CD14-positive monocyte (primary cell): ENCODE data around the gene TBC1D3D. TPM values are rescaled to one million over a fixed set of nuclear protein-coding genes. Genes with fewer than 3 reads are reported as not detected.
"Not testable (repeated sequence)": the region's sequence is repeated elsewhere in the genome, so short reads cannot be mapped to it uniquely, and the experiment has no call there.

Experiments
- DNase-seq, 3 donors: peaks; one replicate each; pipeline ENCODE4 v3.0.0-alpha.2; 2011 to 2022
- H2AFZ ChIP-seq: 2 replicates; pipeline ENCODE4 v1.6.0; 2012; ENCODE audit warnings: mild to moderate bottlenecking, low read depth, low read length, inconsistent platforms; ENCODE audit not compliant: insufficient read depth, poor library complexity, severe bottlenecking
- H3K27ac ChIP-seq, 2 donors: 1 replicate in 1 of 2; 2 replicates in 1 of 2; pipeline ENCODE4 v1.5.1; 2012 to 2013; ENCODE audit warnings: low read length in 2 of 2, control low read depth in 1 of 2, inconsistent platforms in 1 of 2, low read depth in 1 of 2, mild to moderate bottlenecking in 1 of 2
- H3K27me3 ChIP-seq, 2 donors: one replicate each; pipeline versions ENCODE4 v1.6.0 to v1.6.1; 2011 to 2013; ENCODE audit warnings: low read length in 2 of 2; ENCODE audit not compliant: control insufficient read depth in 2 of 2, insufficient read depth in 2 of 2
- H3K36me3 ChIP-seq, 2 donors: replicated peaks in 1 of 2; 1 replicate in 1 of 2; 2 replicates in 1 of 2; pipeline versions ENCODE4 v1.5.1 to v1.6.1; 2012 to 2013; ENCODE audit warnings: low read length in 2 of 2, control low read depth in 1 of 2, inconsistent platforms in 1 of 2, mild to moderate bottlenecking in 1 of 2; ENCODE audit not compliant: insufficient read depth in 2 of 2, control insufficient read depth in 1 of 2
- H3K4me1 ChIP-seq, 2 donors: 1 replicate in 1 of 2; 2 replicates in 1 of 2; pipeline versions ENCODE4 v1.5.1 to v1.6.1; 2012 to 2013; ENCODE audit warnings: low read length in 2 of 2, control low read depth in 1 of 2, inconsistent platforms in 1 of 2, mild to moderate bottlenecking in 1 of 2, moderate library complexity in 1 of 2; ENCODE audit not compliant: insufficient read depth in 2 of 2, control insufficient read depth in 1 of 2
- H3K4me2 ChIP-seq: replicated peaks from 2 replicates; pipeline ENCODE3; 2012; ENCODE audit warnings: low read length, moderate library complexity, mild to moderate bottlenecking; ENCODE audit not compliant: poor library complexity, severe bottlenecking; ENCODE audit errors: extremely low read depth
- H3K4me3 ChIP-seq, 3 experiments: fragments of 200-600 bp in 1 of 3; sonication (generic) in 1 of 3; replicated peaks in 1 of 3; 1 replicate in 2 of 3; 2 replicates in 1 of 3; pipeline ENCODE4 v1.5.1; 2011 to 2013; ENCODE audit warnings: low read length in 3 of 3, mild to moderate bottlenecking in 3 of 3, control low read depth in 2 of 3, low read depth in 2 of 3, inconsistent platforms in 1 of 3, moderate library complexity in 1 of 3
- H3K79me2 ChIP-seq: 2 replicates; pipeline ENCODE4 v1.6.0; 2012; ENCODE audit warnings: mild to moderate bottlenecking, control low read depth, inconsistent platforms, low read length, moderate library complexity; ENCODE audit not compliant: insufficient read depth
- H3K9ac ChIP-seq: 2 replicates; pipeline ENCODE4 v1.6.0; 2017; ENCODE audit warnings: low read length, mild to moderate bottlenecking; ENCODE audit not compliant: insufficient read depth, poor library complexity, severe bottlenecking
- H3K9me3 ChIP-seq, 2 donors: replicated peaks in 1 of 2; 1 replicate in 1 of 2; 2 replicates in 1 of 2; pipeline versions ENCODE4 v1.5.1 to v1.6.1; 2012 to 2013; ENCODE audit warnings: low read length in 2 of 2, control low read depth in 1 of 2; ENCODE audit not compliant: control insufficient read depth in 1 of 2, insufficient read depth in 1 of 2
- H4K20me1 ChIP-seq: 2 replicates; pipeline ENCODE4 v1.6.0; 2012; ENCODE audit warnings: mild to moderate bottlenecking, low read length, control low read depth, moderate library complexity; ENCODE audit not compliant: insufficient read depth
- H3K27ac Mint-ChIP-seq, 7 donors: one replicate each; pipeline ENCODE4 v1.8.0; 2020; ENCODE audit warnings: mild to moderate bottlenecking in 7 of 7, mixed read lengths in 7 of 7, moderate library complexity in 6 of 7, inconsistent platforms in 2 of 7
- H3K27me3 Mint-ChIP-seq, 3 donors: one replicate each; pipeline ENCODE4 v1.8.0; 2021 to 2022; ENCODE audit warnings: low read depth in 3 of 3, mild to moderate bottlenecking in 3 of 3, mixed read lengths in 3 of 3, moderate library complexity in 3 of 3, inconsistent platforms in 1 of 3
- H3K36me3 Mint-ChIP-seq, 2 donors: one replicate each; pipeline ENCODE4 v1.8.0; 2020; ENCODE audit warnings: mixed read lengths in 2 of 2, inconsistent platforms in 1 of 2, mild to moderate bottlenecking in 1 of 2
- H3K4me1 Mint-ChIP-seq: one replicate; pipeline ENCODE4 v1.8.0; 2020; ENCODE audit warnings: mild to moderate bottlenecking, mixed read lengths
- H3K4me3 Mint-ChIP-seq, 2 donors: one replicate each; pipeline ENCODE4 v1.8.0; 2020; ENCODE audit warnings: mild to moderate bottlenecking in 2 of 2, mixed read lengths in 2 of 2, moderate library complexity in 1 of 2
- H3K9me3 Mint-ChIP-seq, 7 donors: one replicate each; pipeline ENCODE4 v1.8.0; 2020 to 2022; ENCODE audit warnings: mixed read lengths in 7 of 7, mild to moderate bottlenecking in 6 of 7, moderate library complexity in 6 of 7, inconsistent platforms in 2 of 7
- WGBS: methylation state at CpG from one replicate; pipeline ENCODE4 v1.1.5; 2013; ENCODE audit warnings: missing lambda C conversion rate; ENCODE audit not compliant: insufficient coverage; 5-methylcytosine and 5-hydroxymethylcytosine counted together
- intact Hi-C, 2 donors: fragments of 100-400 bp; cut with micrococcal nuclease; formaldehyde crosslinking; loops; one replicate each; pipeline versions ENCODE4 v1.15.0 to v1.15.1; 2023
- polyA minus RNA-seq: library from RNA; depleted of rRNA, polyadenylated mRNA; stranded (reverse); fragments of >200 nt; gene quantifications from 2 replicates; pipeline ENCODE4 v1.2.3, GENCODE V29; 2012
- polyA plus RNA-seq, 3 donors: library from polyadenylated mRNA; depleted of rRNA in 1 of 3; unstranded in 2 of 3; stranded (reverse) in 1 of 3; fragments of 300-500 nt in 2 of 3; fragments of >200 nt in 1 of 3; fragmentation: Illumina TruSeq in 2 of 3; gene quantifications; 1 replicate in 2 of 3; 2 replicates in 1 of 3; pipeline ENCODE4 v1.2.3, GENCODE V29; 2012 to 2021
- total RNA-seq, 12 experiments: library from RNA in 1 of 12; stranded (reverse) in 1 of 12; fragments of 120-200 nt in 1 of 12; gene quantifications; one replicate each; pipeline ENCODE4 v1.2.4 and lab custom pipeline; 2013 to 2026; ENCODE audit warnings: mixed read lengths in 6 of 12, inconsistent platforms in 1 of 12

Gene TBC1D3D
- total RNA-seq (2013): 3.6 TPM
- polyA plus RNA-seq (1 to 10 TPM in 1 of 3 donors, not detected in 2; 3.0 TPM), polyA minus RNA-seq (0.24 TPM in 1 of 2 replicates, not detected in the other), total RNA-seq (lab: John Stamatoyannopoulos, UW) (0 reads per million in 11 experiments)

DNA sequence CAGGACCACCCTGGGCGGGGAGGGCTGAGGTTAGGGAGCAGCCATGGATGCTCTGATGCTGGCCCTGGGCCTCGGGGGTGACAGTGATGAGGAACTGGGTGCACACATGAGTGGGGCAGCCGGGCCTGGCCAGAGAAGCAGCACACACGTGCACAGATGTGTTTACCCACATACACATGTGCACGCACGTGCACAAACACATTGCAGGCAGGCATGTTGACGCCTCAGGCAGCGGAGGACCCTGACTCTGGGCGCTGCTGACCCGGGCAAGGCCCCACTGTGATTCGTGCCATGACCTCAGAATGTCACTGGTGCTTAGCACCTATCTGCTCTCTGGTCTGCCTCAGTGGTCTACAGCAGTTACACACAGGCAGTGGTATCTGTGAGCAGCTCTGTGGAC is at the start of gene TBC1D3D:
Gene TBC1D3D (plus strand): TSS at position 301 of the 400 bp plus-strand sequence. CDS start 1,585 bp downstream, outside the sequence.
- intact Hi-C loops, DNase-seq, H2AFZ ChIP-seq, H3K36me3 Mint-ChIP-seq, H3K4me1 ChIP-seq, H3K79me2 ChIP-seq, H3K4me1 Mint-ChIP-seq, H3K27ac Mint-ChIP-seq, H3K4me3 ChIP-seq, H3K27me3 ChIP-seq, H3K27me3 Mint-ChIP-seq, H3K9me3 ChIP-seq, H3K36me3 ChIP-seq, H3K27ac ChIP-seq, H4K20me1 ChIP-seq, H3K9me3 Mint-ChIP-seq, H3K4me2 ChIP-seq, H3K9ac ChIP-seq, H3K4me3 Mint-ChIP-seq: not testable (repeated sequence)
- no CpG with 5 or more reads among the region's 11 CpGs for WGBS

DNA sequence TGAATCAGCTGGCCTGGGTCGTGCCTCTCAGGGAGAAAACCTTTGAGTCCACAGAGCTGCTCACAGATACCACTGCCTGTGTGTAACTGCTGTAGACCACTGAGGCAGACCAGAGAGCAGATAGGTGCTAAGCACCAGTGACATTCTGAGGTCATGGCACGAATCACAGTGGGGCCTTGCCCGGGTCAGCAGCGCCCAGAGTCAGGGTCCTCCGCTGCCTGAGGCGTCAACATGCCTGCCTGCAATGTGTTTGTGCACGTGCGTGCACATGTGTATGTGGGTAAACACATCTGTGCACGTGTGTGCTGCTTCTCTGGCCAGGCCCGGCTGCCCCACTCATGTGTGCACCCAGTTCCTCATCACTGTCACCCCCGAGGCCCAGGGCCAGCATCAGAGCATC is 14.8 kb upstream of the TBC1D3D start, which contains the start of gene TBC1D3L:
Gene TBC1D3L (minus strand): TSS at position 101 of the 400 bp plus-strand sequence. CDS start 1,540 bp downstream, outside the sequence.
- H3K36me3 ChIP-seq, H4K20me1 ChIP-seq, intact Hi-C loops, DNase-seq, H3K27ac ChIP-seq, H3K4me3 ChIP-seq, H3K36me3 Mint-ChIP-seq, H3K4me1 ChIP-seq, H3K27me3 Mint-ChIP-seq, H3K4me2 ChIP-seq, H3K9ac ChIP-seq, H3K9me3 Mint-ChIP-seq, H3K4me1 Mint-ChIP-seq, H3K4me3 Mint-ChIP-seq, H3K9me3 ChIP-seq, H3K27ac Mint-ChIP-seq, H2AFZ ChIP-seq, H3K79me2 ChIP-seq, H3K27me3 ChIP-seq: not testable (repeated sequence)
- WGBS: no CpG with 5 or more reads among the region's 11 CpGs

Other genes starting within 250 kb of the TBC1D3D start
- under 1 TPM in 1 of 3 donors, not detected in 2; 0.20 TPM for gene TBC1D3K, start 79.6 kb upstream of the TBC1D3D start, polyA plus RNA-seq
- 10 to 100 TPM in 1 of 3 donors, under 1 TPM in 1, not detected in 1; 0.06 to 15.6 TPM for gene TBC1D3L, start 14.9 kb upstream of the TBC1D3D start, polyA plus RNA-seq
- gene TBC1D3C, start 64.7 kb downstream of the TBC1D3D start, polyA plus RNA-seq: not detected
- not detected for gene TBC1D3E, start 124.0 kb downstream of the TBC1D3D start, polyA plus RNA-seq
- gene TBC1D3, start 188.6 kb downstream of the TBC1D3D start, polyA plus RNA-seq: 10 to 100 TPM in 1 of 3 donors, not detected in 2; 13.4 TPM